ENCODE measurements around the gene CHMP4B.

Gene CHMP4B

DNA sequence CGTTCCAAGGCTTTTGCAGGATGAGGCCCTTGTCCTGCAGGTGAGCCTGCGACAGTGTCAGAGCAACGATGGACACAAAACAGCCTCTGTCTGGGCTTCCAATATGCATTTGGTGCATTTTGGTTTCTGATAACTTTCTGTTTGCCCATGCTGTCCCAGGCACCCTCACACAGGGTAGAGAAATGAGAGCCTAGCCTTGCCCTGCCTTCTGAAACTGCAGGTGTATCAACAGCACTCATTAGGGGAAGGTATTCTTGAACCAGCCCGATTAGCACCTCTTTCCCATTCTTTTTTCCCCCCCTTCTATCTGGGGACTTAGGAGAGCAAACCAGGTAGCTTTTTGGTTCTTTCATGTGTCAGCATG, 30.3 kb downstream of the CHMP4B start:
- no peak for DNase-seq

DNA sequence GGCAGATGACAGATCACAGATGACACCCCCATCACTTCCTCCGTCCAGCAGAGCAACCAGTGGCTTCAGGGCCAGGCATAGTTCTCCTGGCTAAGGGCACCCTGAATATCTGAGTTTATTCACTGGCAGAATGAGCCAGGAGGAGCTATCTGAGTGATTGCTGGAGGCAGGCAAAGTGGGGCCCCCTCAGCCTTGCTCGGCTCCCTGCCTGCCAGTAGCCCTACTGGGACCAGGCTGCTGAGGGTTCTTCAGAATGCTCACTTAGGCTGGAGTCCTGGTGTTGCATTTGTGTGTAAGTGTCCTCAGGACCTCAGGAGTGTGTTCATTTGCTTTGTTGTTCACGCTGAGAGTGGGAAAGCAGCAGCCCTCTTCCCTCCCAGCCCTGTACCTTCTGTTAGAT, 31.2 kb downstream of the CHMP4B start:
- DNase-seq, result no peak

DNA sequence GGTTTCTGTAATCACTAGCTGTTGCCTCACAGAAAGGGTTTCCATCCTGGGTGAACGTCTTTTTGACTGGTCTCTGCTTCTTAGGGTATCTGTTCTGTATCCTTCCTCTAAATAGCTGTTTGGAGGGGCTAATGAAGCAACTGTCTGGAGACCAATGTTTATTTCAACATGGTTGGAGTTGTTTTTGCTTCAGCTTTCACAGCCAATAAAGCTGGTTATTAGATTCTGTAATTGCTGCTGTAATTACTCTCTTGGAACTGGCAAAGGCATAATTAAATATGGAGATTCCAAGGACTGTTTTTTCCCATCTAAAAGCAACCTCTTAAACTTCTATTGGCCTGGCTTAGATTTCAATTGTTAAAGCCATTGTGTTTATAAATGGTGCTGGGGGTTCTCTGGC, 31.9 kb downstream of the CHMP4B start:
- DNase-seq, result no peak

DNA sequence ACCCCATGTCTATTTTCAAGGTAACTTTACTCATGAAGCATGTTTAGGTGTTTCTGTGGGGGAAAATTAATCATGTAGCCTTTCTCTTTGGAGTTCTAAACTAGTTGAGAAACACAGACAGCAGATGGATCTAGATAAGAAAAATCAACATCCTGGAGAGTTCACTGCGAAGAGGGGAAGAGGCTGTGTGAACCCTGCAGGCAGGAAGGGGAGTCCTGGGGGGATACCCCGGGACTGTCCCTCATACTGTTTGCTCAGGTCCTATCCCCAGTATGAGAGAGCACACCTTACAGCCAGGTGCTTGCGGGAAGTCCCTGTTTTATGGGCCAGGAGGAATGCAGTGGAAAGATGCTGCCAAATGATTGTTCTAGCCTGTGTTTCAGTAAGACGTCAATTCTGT, 32.7 kb downstream of the CHMP4B start:
- no peak for DNase-seq

DNA sequence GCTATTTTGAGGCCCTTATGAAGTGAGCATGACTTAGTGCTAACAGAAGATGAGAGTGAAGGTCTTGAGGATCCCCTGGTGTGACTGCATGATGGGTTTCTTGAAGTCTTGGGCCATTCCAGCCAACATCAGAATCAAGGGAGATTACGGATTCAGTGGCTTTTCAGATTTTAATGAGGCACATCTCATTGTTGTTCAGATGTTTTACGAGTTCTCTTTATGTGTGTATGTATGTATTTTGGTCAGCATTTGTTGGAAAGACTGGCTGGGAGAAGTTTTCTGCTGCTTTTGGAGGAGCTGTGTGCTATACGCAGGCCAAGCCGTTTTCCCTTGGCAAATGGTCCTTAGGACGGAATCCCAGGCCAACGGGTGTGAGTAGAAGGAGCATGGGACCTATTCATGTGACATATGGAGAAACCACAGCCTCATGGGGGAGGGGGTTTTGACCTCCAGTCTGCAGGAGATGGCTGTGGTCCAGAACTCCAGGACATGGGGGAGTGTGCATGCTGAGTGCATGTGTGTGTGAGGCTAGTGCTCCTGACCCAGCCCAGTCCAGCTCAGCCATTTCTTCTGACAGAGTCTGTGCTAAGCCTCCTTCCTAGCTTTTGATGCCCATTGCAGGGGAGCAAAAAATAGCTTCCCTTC, 35.3 kb downstream of the CHMP4B start:
- DNase-seq, result no peak

GRCh38 chr20:33847006-33847405, 35.9 kb downstream of the CHMP4B start:
- no peak for DNase-seq

GRCh38 chr20:33848391-33848790, 37.2 kb downstream of the CHMP4B start:
- DNase-seq, result no peak

- DNase-seq, result no peak
Measured at GRCh38 chr20:33850159-33850558, 39.0 kb downstream of the CHMP4B start.

GRCh38 chr20:33851842-33852466, 40.8 kb downstream of the CHMP4B start:
- no peak for DNase-seq

DNA sequence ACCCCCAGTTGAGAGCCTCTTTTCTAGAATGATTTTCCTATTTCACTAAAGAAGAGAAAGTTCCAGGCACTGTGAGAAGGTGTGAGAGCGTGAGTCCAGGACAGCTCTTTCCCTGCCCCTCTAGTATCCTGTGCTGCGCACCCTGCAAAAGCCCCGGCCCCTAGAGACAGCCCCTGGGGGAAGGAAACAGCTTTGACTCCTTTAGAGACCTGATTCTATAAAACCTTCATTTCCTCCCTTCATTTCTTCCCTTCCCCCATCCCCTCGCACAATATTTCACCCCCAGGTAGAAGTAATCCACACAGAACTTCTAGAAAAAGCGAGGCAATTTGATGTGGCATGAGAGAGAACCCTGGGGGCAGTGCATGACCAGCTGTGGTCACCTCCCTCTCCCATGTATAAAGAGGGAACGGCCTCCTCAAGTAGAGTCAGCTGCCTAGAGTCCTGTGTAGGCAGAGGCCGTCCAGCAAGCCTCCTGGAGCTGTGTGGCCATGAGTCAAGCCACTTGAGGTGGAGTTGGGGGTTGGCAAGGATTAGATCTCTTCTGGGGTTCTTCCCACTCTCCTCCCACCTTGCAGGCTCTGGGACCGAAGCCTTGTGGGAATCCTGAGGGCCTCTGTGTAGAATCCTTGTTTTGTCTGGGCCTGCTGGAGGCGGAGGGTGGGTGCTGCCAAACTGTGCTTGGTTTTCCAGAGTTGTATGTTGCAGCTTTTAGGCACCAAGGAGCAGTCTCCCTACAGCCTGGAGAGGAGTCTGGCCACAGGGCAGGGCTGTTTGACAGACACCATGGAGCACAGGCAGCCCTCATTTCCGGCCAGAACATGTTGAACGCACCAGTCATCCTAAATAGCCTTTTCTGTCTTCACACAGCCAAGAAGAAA, 41.7 kb downstream of the CHMP4B start:
- DNase-seq, result no peak

DNA sequence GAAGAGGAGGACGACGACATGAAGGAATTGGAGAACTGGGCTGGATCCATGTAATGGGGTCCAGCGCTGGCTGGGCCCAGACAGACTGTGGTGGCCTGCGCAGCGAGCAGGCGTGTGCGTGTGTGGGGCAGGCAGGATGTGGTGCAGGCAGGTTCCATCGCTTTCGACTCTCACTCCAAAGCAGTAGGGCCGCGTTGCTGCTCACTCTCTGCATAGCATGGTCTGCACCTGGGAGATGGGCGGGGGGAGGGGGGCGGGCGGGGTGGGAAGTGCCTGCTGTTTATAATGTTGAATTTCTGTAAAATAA, 42.3 kb downstream of the CHMP4B start:
- DNase-seq, result no peak

DNA sequence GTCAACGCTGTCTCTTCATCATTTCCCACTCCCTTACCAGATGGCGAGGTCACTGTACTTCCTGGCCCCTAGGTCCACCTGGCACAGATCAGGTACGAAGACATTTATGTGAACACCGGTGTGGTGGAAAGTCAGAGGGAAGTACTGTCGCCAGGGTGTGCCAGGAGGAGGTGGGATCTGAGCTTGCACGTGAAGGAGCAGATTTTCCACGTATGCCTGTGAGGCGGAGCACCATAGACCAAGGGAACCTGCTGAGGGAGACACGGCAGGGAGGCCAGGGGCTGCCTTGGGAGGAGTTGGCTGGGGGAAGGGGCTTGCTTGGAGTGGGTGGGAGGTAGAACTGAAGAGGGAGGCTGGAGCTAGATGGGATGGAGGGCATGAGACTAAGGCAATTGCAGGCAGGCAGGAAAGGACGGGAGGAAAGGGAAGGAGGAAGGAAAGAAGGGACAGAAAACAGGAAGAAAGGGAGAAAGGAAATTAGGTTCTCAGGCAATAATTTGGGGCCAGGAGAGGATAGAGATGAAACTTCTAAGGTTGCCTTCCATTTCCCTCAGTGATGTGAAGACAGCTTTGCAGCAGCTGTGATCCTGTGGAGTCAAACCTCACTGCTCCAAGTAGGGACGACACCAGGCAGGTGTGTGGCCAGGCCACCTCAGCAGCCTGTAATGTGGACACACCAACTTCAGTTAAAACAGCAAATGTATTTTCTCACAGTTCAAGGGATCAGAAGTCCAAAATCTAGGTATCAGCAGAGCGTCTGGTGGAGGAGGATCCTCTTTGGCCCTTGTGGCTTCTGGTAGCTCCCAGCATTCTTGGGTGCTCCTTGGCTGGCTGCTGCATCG, 46.8 kb downstream of the CHMP4B start:
- DNase-seq, result no peak

- DNase-seq, result no peak
Measured at GRCh38 chr20:33858666-33859065, 47.5 kb downstream of the CHMP4B start.

GRCh38 chr20:33859157-33859695, 48.1 kb downstream of the CHMP4B start:
- DNase-seq, result no peak

GRCh38 chr20:33859751-33860150, 48.6 kb downstream of the CHMP4B start:
- no peak for DNase-seq

DNA sequence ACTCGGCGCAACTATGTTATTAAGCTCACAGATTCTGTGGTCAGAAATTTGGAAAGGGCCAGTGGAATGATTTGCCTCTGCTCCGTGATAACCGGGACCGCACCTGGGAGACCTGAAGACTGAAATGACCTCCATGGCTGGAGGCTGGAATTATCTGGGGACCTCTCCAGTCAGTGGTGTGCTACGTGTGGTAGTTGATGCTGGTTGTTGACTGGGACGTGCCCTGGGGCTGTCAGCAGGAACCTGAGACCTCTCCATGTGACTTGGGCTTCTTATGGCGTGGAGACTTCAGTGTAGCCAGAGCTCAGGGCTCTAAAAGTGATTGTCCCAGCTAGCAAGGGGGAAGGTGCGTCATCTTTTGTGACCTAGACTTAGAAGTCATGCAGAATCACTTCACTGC, 50.3 kb downstream of the CHMP4B start:
- no peak for DNase-seq

- DNase-seq, result no peak
Measured at GRCh38 chr20:33862709-33863403, 51.7 kb downstream of the CHMP4B start.

DNA sequence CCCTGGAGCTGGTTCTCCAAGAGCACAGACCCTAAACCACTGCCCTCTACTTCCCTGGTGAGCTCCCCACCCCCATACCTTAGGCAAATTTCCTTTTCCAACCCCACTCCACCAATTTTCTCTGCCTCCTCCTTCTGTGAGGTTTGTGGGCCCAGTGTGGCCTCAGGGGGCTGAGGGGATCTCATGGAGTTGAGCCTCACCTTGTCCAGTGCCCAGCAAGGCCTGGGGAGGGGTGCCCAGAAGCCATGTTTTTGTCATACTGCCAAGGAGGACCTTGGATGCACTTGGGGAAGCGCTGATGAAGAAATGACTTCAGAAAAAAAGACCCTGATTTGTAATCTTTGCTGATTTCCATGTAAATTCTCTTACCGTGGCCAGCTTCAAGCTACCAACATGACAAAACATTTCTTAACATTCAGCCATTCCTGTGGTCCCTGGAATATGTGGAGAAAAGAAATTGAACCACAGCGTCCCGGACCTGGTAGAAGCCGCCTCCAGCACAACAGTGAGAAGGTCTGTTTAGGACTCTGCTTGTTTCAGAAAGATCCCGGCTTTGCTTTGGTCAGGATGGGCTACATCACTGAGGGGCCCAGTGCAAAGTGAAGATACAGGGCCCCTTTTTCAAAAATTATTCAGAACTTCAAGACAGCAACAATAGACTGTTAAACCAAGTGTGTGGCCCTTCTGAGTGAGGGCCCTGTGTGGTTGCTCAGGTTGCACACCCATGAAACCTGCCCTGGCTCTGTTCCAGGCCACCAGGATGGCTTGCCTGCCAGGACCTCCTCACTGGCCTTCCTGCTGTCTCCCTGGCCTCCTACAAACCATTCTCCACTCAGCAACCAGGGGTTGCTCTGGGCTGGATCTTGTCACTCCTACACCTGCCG, 52.5 kb downstream of the CHMP4B start:
- DNase-seq, result no peak

DNA sequence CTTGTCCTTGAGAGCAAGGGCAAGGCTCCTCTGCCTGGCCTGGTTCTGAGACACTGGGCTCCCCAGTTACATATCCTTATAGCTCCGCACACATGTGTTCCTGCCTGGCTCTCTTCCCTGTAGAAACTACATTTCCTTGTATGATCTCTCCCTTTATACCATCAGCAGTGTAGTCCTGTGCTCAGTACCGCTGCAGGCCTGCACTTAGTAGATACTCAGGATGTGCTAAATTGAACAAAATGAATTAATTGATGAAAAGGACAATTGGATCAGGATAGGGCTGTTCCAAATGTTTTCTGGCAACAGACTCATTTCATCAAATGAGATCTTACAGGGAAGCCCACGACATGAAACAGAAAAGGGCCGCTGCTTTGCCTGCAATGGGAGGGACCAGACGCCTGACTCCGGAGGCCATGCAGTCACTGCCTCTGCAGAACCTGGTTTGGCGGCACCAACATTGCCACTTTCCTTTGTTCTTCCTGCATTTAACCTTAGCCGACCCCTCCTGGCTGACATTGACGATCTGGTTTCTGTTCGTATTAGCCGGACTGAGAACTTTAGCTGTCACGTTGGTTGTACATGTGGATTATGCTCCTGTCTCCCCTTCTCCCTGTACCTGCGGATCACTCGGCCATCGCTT, 53.3 kb downstream of the CHMP4B start:
- DNase-seq, result no peak

GRCh38 chr20:33865761-33866370, 54.7 kb downstream of the CHMP4B start:
- DNase-seq, result no peak
